NT2/D1 (cell line): ENCODE data around the gene ZFHX2.

ENCODE experiments used
- SUZ12 ChIP-seq: IDR thresholded peaks from 2 replicates; pipeline ENCODE4 v1.6.1; 2011; ENCODE audit not compliant: insufficient read length, insufficient read depth; ENCODE audit errors: extremely low read depth
- YY1 ChIP-seq: IDR thresholded peaks from 2 replicates; pipeline ENCODE4 v1.6.1; 2011; ENCODE audit not compliant: insufficient read length, insufficient read depth
- ZNF274 ChIP-seq: IDR thresholded peaks from 2 replicates; pipeline ENCODE4 v1.6.1; 2011; ENCODE audit warnings: mild to moderate bottlenecking, low read depth, low read length

DNA sequence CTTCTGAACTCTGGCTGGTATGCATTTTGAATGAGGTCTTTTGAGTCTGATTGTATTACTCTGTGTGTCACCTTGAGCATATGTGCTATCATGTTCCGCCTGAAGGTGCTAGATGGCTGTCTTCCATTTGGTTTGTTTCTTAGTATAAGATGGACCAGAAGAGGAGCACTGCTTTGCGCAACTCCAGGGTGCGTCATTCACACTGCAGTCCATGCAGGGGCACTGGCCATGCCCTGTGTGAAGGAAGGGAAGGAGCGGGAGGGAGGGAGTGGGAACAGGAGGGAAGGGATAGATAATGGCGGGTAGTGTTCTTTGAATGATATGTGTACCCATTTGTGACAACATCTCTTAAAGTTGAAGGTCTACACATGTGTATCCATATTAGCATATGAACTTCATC lies 8.2 kb downstream of the ZFHX2 start:
- TF ChIP-seq SUZ12 (no peak), ZNF274 (no peak), YY1 (no peak)
